H9 (cell line): Measurements from ENCODE around the gene TMEM30B. TPM values are rescaled to one million over a fixed set of nuclear protein-coding genes. Genes with fewer than 3 reads are reported as not detected.

Source experiments
- DNase-seq: peaks from one replicate; pipeline ENCODE4 v3.0.0-alpha.2; 2017
- H2AFZ ChIP-seq: one replicate; pipeline ENCODE4 v1.6.1; 2013; ENCODE audit warnings: mild to moderate bottlenecking, low read length, control low read depth, moderate library complexity
- H2AK5ac ChIP-seq: 2 replicates; pipeline ENCODE4 v1.6.1; 2013; ENCODE audit warnings: low read length, control low read depth, mixed read lengths; ENCODE audit not compliant: insufficient read length
- H2BK120ac ChIP-seq: one replicate; pipeline ENCODE4 v1.6.1; 2013; ENCODE audit warnings: low read depth, mild to moderate bottlenecking, low read length, control low read depth, inconsistent platforms; ENCODE audit not compliant: poor library complexity, severe bottlenecking
- H2BK12ac ChIP-seq: 2 replicates; pipeline ENCODE4 v1.6.1; 2013; ENCODE audit warnings: low read length, control low read depth, mixed read lengths, low read depth; ENCODE audit not compliant: insufficient read length
- H2BK15ac ChIP-seq: 2 replicates; pipeline ENCODE4 v1.6.1; 2013; ENCODE audit warnings: low read depth, low read length, control low read depth
- H2BK20ac ChIP-seq: one replicate; pipeline ENCODE4 v1.6.1; 2013; ENCODE audit warnings: low read depth, mild to moderate bottlenecking, low read length, control low read depth, inconsistent platforms; ENCODE audit not compliant: poor library complexity, severe bottlenecking
- H2BK5ac ChIP-seq: 2 replicates; pipeline ENCODE4 v1.6.1; 2013; ENCODE audit warnings: low read length, control low read depth, mixed read lengths; ENCODE audit not compliant: insufficient read length
- H3K14ac ChIP-seq: 2 replicates; pipeline ENCODE4 v1.6.1; 2013; ENCODE audit warnings: low read length, control low read depth; ENCODE audit not compliant: insufficient read depth
- H3K18ac ChIP-seq: 2 replicates; pipeline ENCODE4 v1.6.1; 2013; ENCODE audit warnings: low read depth, mild to moderate bottlenecking, mixed read lengths, low read length, control low read depth; ENCODE audit not compliant: insufficient read length
- H3K23ac ChIP-seq: 2 replicates; pipeline ENCODE4 v1.6.1; 2013; ENCODE audit warnings: low read length, control low read depth, mixed read lengths, low read depth; ENCODE audit not compliant: insufficient read length
- H3K23me2 ChIP-seq: 2 replicates; pipeline ENCODE4 v1.6.1; 2013; ENCODE audit warnings: low read depth, mild to moderate bottlenecking, mixed read lengths, low read length, control low read depth; ENCODE audit not compliant: insufficient read length, poor library complexity, severe bottlenecking
- H3K27ac ChIP-seq: 2 replicates; pipeline ENCODE4 v1.5.1; 2013; ENCODE audit warnings: low read length, control low read depth, mixed read lengths, low read depth; ENCODE audit not compliant: insufficient read length
- H3K27me3 ChIP-seq: 2 replicates; pipeline ENCODE4 v1.6.1; 2013; ENCODE audit warnings: low read length, control low read depth, inconsistent platforms; ENCODE audit not compliant: insufficient read depth
- H3K4ac ChIP-seq: 2 replicates; pipeline ENCODE4 v1.6.1; 2013; ENCODE audit warnings: low read depth, mild to moderate bottlenecking, control low read depth, inconsistent platforms, low read length, moderate library complexity
- H3K4me1 ChIP-seq: 2 replicates; pipeline ENCODE4 v1.6.1; 2013; ENCODE audit warnings: low read length, control low read depth, inconsistent platforms; ENCODE audit not compliant: insufficient read depth
- H3K4me2 ChIP-seq: 2 replicates; pipeline ENCODE4 v1.6.1; 2013; ENCODE audit warnings: low read length, control low read depth, mixed read lengths; ENCODE audit not compliant: insufficient read length, insufficient read depth
- H3K56ac ChIP-seq: 2 replicates; pipeline ENCODE4 v1.6.1; 2013; ENCODE audit warnings: low read depth, mild to moderate bottlenecking, mixed read lengths, low read length, control low read depth; ENCODE audit not compliant: insufficient read length
- H3K79me1 ChIP-seq: 2 replicates; pipeline ENCODE4 v1.6.1; 2013; ENCODE audit warnings: low read depth, mild to moderate bottlenecking, moderate library complexity, low read length, control low read depth, inconsistent platforms; ENCODE audit not compliant: insufficient read depth, poor library complexity, severe bottlenecking
- H3K79me2 ChIP-seq: 2 replicates; pipeline ENCODE4 v1.6.1; 2013; ENCODE audit warnings: low read length, control low read depth, inconsistent platforms; ENCODE audit not compliant: insufficient read depth
- H3K9ac ChIP-seq: 2 replicates; pipeline ENCODE4 v1.6.1; 2013; ENCODE audit warnings: low read length, control low read depth, mixed read lengths; ENCODE audit not compliant: insufficient read length; ENCODE audit errors: extremely low read depth
- H3K9me3 ChIP-seq: one replicate; pipeline ENCODE4 v1.6.1; 2013; ENCODE audit warnings: low read depth, low read length, inconsistent platforms; ENCODE audit not compliant: control insufficient read depth
- H3T11ph ChIP-seq: one replicate; pipeline ENCODE4 v1.6.1; 2013; ENCODE audit warnings: mild to moderate bottlenecking, low read length, control low read depth, inconsistent platforms
- H4K20me1 ChIP-seq: one replicate; pipeline ENCODE4 v1.6.1; 2013; ENCODE audit not compliant: control insufficient read depth, insufficient read length, insufficient read depth
- H4K5ac ChIP-seq: 2 replicates; pipeline ENCODE4 v1.6.1; 2013; ENCODE audit warnings: low read depth, mild to moderate bottlenecking, mixed read lengths, low read length, control low read depth; ENCODE audit not compliant: insufficient read length
- H4K8ac ChIP-seq: replicated peaks from 2 replicates; pipeline ENCODE4 v1.6.1; 2013; ENCODE audit warnings: low read length, control low read depth, mixed read lengths, low read depth; ENCODE audit not compliant: insufficient read length
- H4K91ac ChIP-seq: 2 replicates; pipeline ENCODE4 v1.6.1; 2013; ENCODE audit warnings: low read depth, mild to moderate bottlenecking, moderate library complexity, mixed read lengths, low read length, control low read depth; ENCODE audit not compliant: insufficient read length
- H3K27ac Mint-ChIP-seq, 3 experiments: 2 replicates in 2 of 3; 3 replicates in 1 of 3; pipeline ENCODE4 v1.8.0; 2020 to 2021; ENCODE audit warnings: mixed read lengths in 3 of 3, mild to moderate bottlenecking in 1 of 3, moderate library complexity in 1 of 3
- H3K27me3 Mint-ChIP-seq: 2 replicates; pipeline ENCODE4 v1.8.0; 2021; ENCODE audit warnings: low read depth, mild to moderate bottlenecking, moderate library complexity, mixed read lengths
- H3K36me3 Mint-ChIP-seq, 3 experiments: 2 replicates in 2 of 3; 3 replicates in 1 of 3; pipeline ENCODE4 v1.8.0; 2020 to 2021; ENCODE audit warnings: low read depth in 3 of 3, mixed read lengths in 3 of 3; ENCODE audit not compliant: insufficient read depth in 1 of 3
- H3K4me1 Mint-ChIP-seq, 2 experiments: 2 replicates each; pipeline ENCODE4 v1.8.0; 2020; ENCODE audit warnings: mixed read lengths in 2 of 2
- H3K4me3 Mint-ChIP-seq, 2 experiments: 2 replicates in 1 of 2; 3 replicates in 1 of 2; pipeline ENCODE4 v1.8.0; 2020 to 2021; ENCODE audit warnings: mild to moderate bottlenecking in 2 of 2, mixed read lengths in 2 of 2, moderate library complexity in 1 of 2
- H3K9me3 Mint-ChIP-seq, 2 experiments: 2 replicates in 1 of 2; 3 replicates in 1 of 2; pipeline ENCODE4 v1.8.0; 2020; ENCODE audit warnings: mild to moderate bottlenecking in 2 of 2, mixed read lengths in 2 of 2, moderate library complexity in 1 of 2
- WGBS: extraction: QIAGEN DNeasy Blood & Tissue Kit; methylation state at CpG from one replicate; pipeline ENCODE4 v1.1.7; 2013; ENCODE audit warnings: missing lambda C conversion rate, low lambda C conversion rate, mixed read lengths; ENCODE audit not compliant: insufficient read length; ENCODE audit errors: extremely low coverage; 5-methylcytosine and 5-hydroxymethylcytosine counted together
- total RNA-seq: library from RNA; stranded (reverse); gene quantifications from 2 replicates; pipeline ENCODE4 v1.2.1, GENCODE V29; 2021
- TF ChIP-seq, protein P1 (sequence below): fragments of 200-600 bp; sonication (generic); conservative IDR thresholded peaks from 3 replicates; pipeline ENCODE4 v1.8.0; 2021; ENCODE audit warnings: antibody characterized with exemption, mild to moderate bottlenecking

TMEM30B gene
- total RNA-seq, 1 experiment from 2014 or later: 12.2 TPM

DNA sequence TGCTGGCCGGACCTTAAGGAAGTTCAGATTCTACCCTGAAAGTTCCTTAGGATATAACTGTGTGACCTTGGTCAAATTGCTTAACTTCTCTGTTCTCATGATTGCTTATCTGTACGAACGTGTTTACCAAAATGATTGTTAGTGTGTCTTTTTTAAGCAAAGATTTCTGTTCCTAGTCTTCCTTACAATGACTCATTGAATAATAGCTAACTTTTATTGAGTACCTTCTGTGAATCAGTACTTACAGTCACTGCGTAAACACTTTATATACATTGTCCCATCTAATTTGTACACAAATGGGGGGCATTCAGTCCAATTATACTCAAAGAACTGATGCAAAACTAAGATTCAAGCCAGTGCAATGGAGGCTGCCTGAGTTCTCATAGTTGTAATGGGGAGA, 4.2 kb upstream of the TMEM30B start:
- TF ChIP-seq, protein P1, sequence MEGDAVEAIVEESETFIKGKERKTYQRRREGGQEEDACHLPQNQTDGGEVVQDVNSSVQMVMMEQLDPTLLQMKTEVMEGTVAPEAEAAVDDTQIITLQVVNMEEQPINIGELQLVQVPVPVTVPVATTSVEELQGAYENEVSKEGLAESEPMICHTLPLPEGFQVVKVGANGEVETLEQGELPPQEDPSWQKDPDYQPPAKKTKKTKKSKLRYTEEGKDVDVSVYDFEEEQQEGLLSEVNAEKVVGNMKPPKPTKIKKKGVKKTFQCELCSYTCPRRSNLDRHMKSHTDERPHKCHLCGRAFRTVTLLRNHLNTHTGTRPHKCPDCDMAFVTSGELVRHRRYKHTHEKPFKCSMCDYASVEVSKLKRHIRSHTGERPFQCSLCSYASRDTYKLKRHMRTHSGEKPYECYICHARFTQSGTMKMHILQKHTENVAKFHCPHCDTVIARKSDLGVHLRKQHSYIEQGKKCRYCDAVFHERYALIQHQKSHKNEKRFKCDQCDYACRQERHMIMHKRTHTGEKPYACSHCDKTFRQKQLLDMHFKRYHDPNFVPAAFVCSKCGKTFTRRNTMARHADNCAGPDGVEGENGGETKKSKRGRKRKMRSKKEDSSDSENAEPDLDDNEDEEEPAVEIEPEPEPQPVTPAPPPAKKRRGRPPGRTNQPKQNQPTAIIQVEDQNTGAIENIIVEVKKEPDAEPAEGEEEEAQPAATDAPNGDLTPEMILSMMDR: no peak
- no peaks in the 10 kb centered on the region for H3K9me3 ChIP-seq
- H4K20me1 ChIP-seq: peaks cover 2% of the 10 kb centered on the region
- peaks cover 4% of the 10 kb centered on the region for H3K27me3 Mint-ChIP-seq
- no peak overlapping the region for H2BK12ac ChIP-seq
- no peak overlapping the region for H2AK5ac ChIP-seq
- H3K9ac ChIP-seq: no peak overlapping the region
- H3T11ph ChIP-seq: no peak overlapping the region
- WGBS: no CpG with 5 or more reads among the region's 4 CpGs
- H3K18ac ChIP-seq: no peak overlapping the region
- H3K4ac ChIP-seq: no peak overlapping the region
- no peak overlapping the region for H2BK5ac ChIP-seq
- no peaks in the 10 kb centered on the region for H3K27me3 ChIP-seq
- H2BK15ac ChIP-seq: no peak overlapping the region
- H2BK20ac ChIP-seq: no peak overlapping the region
- H3K9me3 Mint-ChIP-seq: no peaks in the 10 kb centered on the region; a peak in 1 of 5 replicates
- H3K36me3 Mint-ChIP-seq: no peaks in the 10 kb centered on the region
- no peak overlapping the region for H3K4me2 ChIP-seq
- no peak overlapping the region for H4K91ac ChIP-seq
- H3K27ac ChIP-seq: no peak overlapping the region
- H4K5ac ChIP-seq: no peak overlapping the region
- H3K4me1 ChIP-seq: no peaks in the 10 kb centered on the region
- no peak overlapping the region for H3K27ac Mint-ChIP-seq
- no peak overlapping the region for H2BK120ac ChIP-seq
- H3K4me3 Mint-ChIP-seq: no peak overlapping the region
- H3K23ac ChIP-seq: no peak overlapping the region
- no peaks in the 10 kb centered on the region for H3K79me2 ChIP-seq
- no peak for DNase-seq
- H3K4me1 Mint-ChIP-seq: peaks cover 2 to 9% of the 10 kb centered on the region in 2 experiments; a peak in 3 of 4 replicates
- no peak overlapping the region for H3K14ac ChIP-seq
- H3K56ac ChIP-seq: no peak overlapping the region
- H2AFZ ChIP-seq: no peak overlapping the region
- no peak overlapping the region for H4K8ac ChIP-seq
- peaks cover 6% of the 10 kb centered on the region for H3K23me2 ChIP-seq
- no peaks in the 10 kb centered on the region for H3K79me1 ChIP-seq
